Body of pancreas (tissue), 4 donors: Measurements from ENCODE around the gene ADGRA3. TPM values are rescaled to one million over a fixed set of nuclear protein-coding genes. Genes with fewer than 3 reads are reported as not detected.

ENCODE experiments used
- ATAC-seq: fragments of 150-250 bp; one replicate; pipeline ENCODE4 v1.9.1; 2016
- DNase-seq, 4 donors: peaks; one replicate each; pipeline ENCODE4 v3.0.0-alpha.2; 2019
- H3K27ac ChIP-seq, 4 donors: fragments of 200-600 bp; sonication (generic); 1 replicate in 3 of 4; 2 replicates in 1 of 4; pipeline versions ENCODE4 v1.5.1 to v1.6.1; 2016 to 2019; ENCODE audit warnings: mild to moderate bottlenecking in 1 of 4, mixed read lengths in 1 of 4, moderate library complexity in 1 of 4
- H3K27me3 ChIP-seq, 2 donors: fragments of 200-600 bp; sonication (generic); one replicate each; pipeline ENCODE4 v1.6.0; 2016; ENCODE audit warnings: mild to moderate bottlenecking in 1 of 2
- H3K36me3 ChIP-seq, 2 donors: fragments of 200-600 bp; sonication (generic); replicated peaks in 1 of 2; 2 replicates each; pipeline ENCODE4 v1.5.1; 2016; ENCODE audit warnings: low read depth in 2 of 2; ENCODE audit not compliant: insufficient read depth in 1 of 2
- H3K4me1 ChIP-seq: fragments of 200-600 bp; sonication (generic); one replicate; pipeline ENCODE4 v1.6.0; 2016
- H3K4me3 ChIP-seq, 2 donors: fragments of 200-600 bp; sonication (generic); 1 replicate in 1 of 2; 2 replicates in 1 of 2; pipeline ENCODE4 v1.5.1; 2016 to 2019
- H3K9me3 ChIP-seq, 3 donors: fragments of 200-600 bp; sonication (generic); 1 replicate in 2 of 3; 2 replicates in 1 of 3; pipeline ENCODE4 v1.5.1; 2016
- CTCF ChIP-seq, 7 experiments: fragments of 450-650 bp in 4 of 7; fragments of 200-600 bp in 3 of 7; sonication (generic) in 3 of 7; IDR thresholded peaks; one replicate each; pipeline ENCODE4 v1.5.1; 2016 to 2019; ENCODE audit warnings: antibody characterized with exemption in 7 of 7
- POLR2A ChIP-seq, 3 donors: fragments of 450-650 bp; IDR thresholded peaks; one replicate each; pipeline ENCODE4 v1.6.1; 2016; ENCODE audit warnings: antibody characterized with exemption in 3 of 3, mild to moderate bottlenecking in 2 of 3
- WGBS, 2 donors: methylation state at CpG; one replicate each; pipeline ENCODE4 v1.1.5; 2017; 5-methylcytosine and 5-hydroxymethylcytosine counted together
- intact Hi-C: fragments of 100-400 bp; cut with DNase I; formaldehyde crosslinking; loops from one replicate; pipeline ENCODE4 v1.15.1; 2023
- total RNA-seq, 2 donors: library from RNA; depleted of rRNA; stranded (reverse); fragments of >200 nt; gene quantifications; one replicate each; pipeline ENCODE4 v1.1.0, GENCODE V29; 2016

Gene ADGRA3
- total RNA-seq, 2 donors from 2014 or later = 29.3 to 45.9 TPM

GRCh38 chr4:22471999-22472461 lies 43.8 kb downstream of the ADGRA3 start:
- Histone ChIP-seq H3K36me3 (no peaks in the 10 kb centered on the region), H3K4me1 (peaks cover 27% of the 10 kb centered on the region), H3K27ac (no peak overlapping the region), H3K27me3 (no peaks in the 10 kb centered on the region), H3K4me3 (no peak overlapping the region), H3K9me3 (no peaks in the 10 kb centered on the region)
- TF ChIP-seq POLR2A (IDR thresholded peaks at IDR 0.05) (no peak), CTCF (IDR thresholded peaks at IDR 0.05) (no peak)
- DNase-seq (no peak), ATAC-seq (no peak)
- intact Hi-C loops = no loop called here
- WGBS, 2 donors = 77 to 78% methylated on average over 4 of the region's 4 CpGs

GRCh38 chr4:22471419-22471818 lies 44.4 kb downstream of the ADGRA3 start:
- intact Hi-C loops = no loop called here
- 58 to 68% methylated on average over 4 of the region's 4 CpGs for WGBS, 2 donors
- Histone ChIP-seq H3K4me1 (peaks cover 27% of the 10 kb centered on the region), H3K4me3 (no peak overlapping the region), H3K27me3 (no peaks in the 10 kb centered on the region), H3K36me3 (no peaks in the 10 kb centered on the region), H3K27ac (no peak overlapping the region), H3K9me3 (no peaks in the 10 kb centered on the region)
- no peak for DNase-seq
- ATAC-seq = no peak
- TF ChIP-seq POLR2A (IDR thresholded peaks at IDR 0.05) = no peak
- TF ChIP-seq CTCF (IDR thresholded peaks at IDR 0.05) = no peak

- 88 to 93% methylated on average over 10 of the region's 10 CpGs for WGBS, 2 donors
- Histone ChIP-seq H3K4me3 (no peak overlapping the region), H3K4me1 (peaks cover 13% of the 10 kb centered on the region), H3K36me3 (no peaks in the 10 kb centered on the region), H3K27ac (no peak overlapping the region), H3K9me3 (no peaks in the 10 kb centered on the region), H3K27me3 (no peaks in the 10 kb centered on the region)
- intact Hi-C loops = no loop called here
- TF ChIP-seq POLR2A (IDR thresholded peaks at IDR 0.05) (no peak), CTCF (IDR thresholded peaks at IDR 0.05) (no peak)
- DNase-seq (no peak), ATAC-seq (no peak)
Measured at GRCh38 chr4:22466581-22466980, 49.3 kb downstream of the ADGRA3 start.

- WGBS, 2 donors = 90 to 93% methylated on average over 5 of the region's 5 CpGs
- DNase-seq = no peak
Measured at GRCh38 chr4:22465996-22466395, 49.9 kb downstream of the ADGRA3 start.

More at GRCh38 chr4:22465996-22466395, 49.9 kb downstream of the ADGRA3 start:
- H3K4me1 ChIP-seq = peaks cover 9% of the 10 kb centered on the region
- H3K27ac ChIP-seq = no peak overlapping the region
- H3K4me3 ChIP-seq = no peak overlapping the region
- no peak for ATAC-seq
- no peaks in the 10 kb centered on the region for H3K27me3 ChIP-seq
- H3K9me3 ChIP-seq = no peaks in the 10 kb centered on the region
- no peak for TF ChIP-seq POLR2A (IDR thresholded peaks at IDR 0.05)
- no peak for TF ChIP-seq CTCF (IDR thresholded peaks at IDR 0.05)
- H3K36me3 ChIP-seq = no peaks in the 10 kb centered on the region
- intact Hi-C loops = no loop called here
